Hepatocyte (in vitro differentiated cells): ENCODE measurements around the gene AGBL1. TPM values are rescaled to one million over a fixed set of nuclear protein-coding genes. Genes with fewer than 3 reads are reported as not detected.

Experiments used
- DNase-seq: peaks from one replicate; pipeline ENCODE4 v3.0.0-alpha.2; 2016; ENCODE audit warnings: low spot score
- H2AFZ ChIP-seq: fragments of 200-600 bp; sonication (generic); 2 replicates; pipeline ENCODE4 v1.6.0; 2016; ENCODE audit warnings: antibody characterized with exemption, mild to moderate bottlenecking
- H3K27ac ChIP-seq: fragments of 200-600 bp; sonication (generic); 2 replicates; pipeline ENCODE4 v1.5.1; 2016; ENCODE audit warnings: mild to moderate bottlenecking
- H3K27me3 ChIP-seq: fragments of 200-600 bp; sonication (generic); 2 replicates; pipeline ENCODE4 v1.6.1; 2016
- H3K36me3 ChIP-seq: fragments of 200-600 bp; sonication (generic); replicated peaks from 2 replicates; pipeline ENCODE4 v1.5.1; 2016; ENCODE audit warnings: low read depth; ENCODE audit not compliant: insufficient read depth
- H3K4me1 ChIP-seq: fragments of 200-600 bp; sonication (generic); 2 replicates; pipeline ENCODE4 v1.5.1; 2016; ENCODE audit warnings: mild to moderate bottlenecking, moderate library complexity; ENCODE audit not compliant: insufficient read depth
- H3K4me2 ChIP-seq: fragments of 200-600 bp; sonication (generic); 2 replicates; pipeline ENCODE4 v1.6.0; 2016
- H3K4me3 ChIP-seq: fragments of 200-600 bp; sonication (generic); 2 replicates; pipeline ENCODE4 v1.5.1; 2016; ENCODE audit warnings: mild to moderate bottlenecking
- H3K79me2 ChIP-seq: fragments of 200-600 bp; sonication (generic); 2 replicates; pipeline ENCODE4 v1.6.0; 2017; ENCODE audit warnings: mild to moderate bottlenecking
- H3K9me2 ChIP-seq: fragments of 200-600 bp; sonication (generic); replicated peaks from 2 replicates; pipeline ENCODE4 v1.6.0; 2017; ENCODE audit warnings: mild to moderate bottlenecking; ENCODE audit not compliant: insufficient read depth
- H3K9me3 ChIP-seq: fragments of 200-600 bp; sonication (generic); 2 replicates; pipeline ENCODE4 v1.5.1; 2016; ENCODE audit warnings: low read depth, mild to moderate bottlenecking
- H4K20me1 ChIP-seq: fragments of 200-600 bp; sonication (generic); 2 replicates; pipeline ENCODE4 v1.6.0; 2016; ENCODE audit warnings: mild to moderate bottlenecking; ENCODE audit not compliant: insufficient read depth, poor library complexity, severe bottlenecking
- EZH2 ChIP-seq: fragments of 200-600 bp; sonication (generic); IDR thresholded peaks from 2 replicates; pipeline ENCODE4 v1.6.1; 2016; ENCODE audit warnings: antibody characterized with exemption, mild to moderate bottlenecking, borderline replicate concordance
- EZH2phosphoT487 ChIP-seq: fragments of 200-600 bp; sonication (generic); IDR thresholded peaks from one replicate; pipeline ENCODE4 v1.6.1; 2018; ENCODE audit warnings: antibody characterized with exemption, mild to moderate bottlenecking, low read depth, moderate library complexity; ENCODE audit not compliant: unreplicated experiment, severe bottlenecking
- WGBS: methylation state at CpG from one replicate; pipeline ENCODE4 v1.1.6; 2016; ENCODE audit warnings: low lambda C conversion rate; ENCODE audit errors: missing lambda C conversion rate; 5-methylcytosine and 5-hydroxymethylcytosine counted together
- polyA plus RNA-seq: library from polyadenylated mRNA; unstranded; fragments of >200 nt; fragmentation: Nextera tagmentation; extraction: Ambion mirVana; gene quantifications from 2 replicates; pipeline ENCODE4 v1.2.1, GENCODE V29; 2016
- total RNA-seq: library from RNA; depleted of rRNA; stranded (reverse); fragments of >200 nt; gene quantifications from 2 replicates; pipeline ENCODE4 v1.2.3, GENCODE V29; 2014
- TF ChIP-seq, protein P1 (sequence below): fragments of 200-600 bp; sonication (generic); IDR thresholded peaks from 2 replicates; pipeline ENCODE4 v1.5.1; 2016; ENCODE audit warnings: antibody characterized with exemption, mild to moderate bottlenecking; ENCODE audit not compliant: poor library complexity

Gene AGBL1
- total and polyA plus RNA-seq, 2 experiments from 2014 or later = not detected

- Histone ChIP-seq H3K79me2 (no peaks in the 10 kb centered on the region), H3K36me3 (no peaks in the 10 kb centered on the region), H2AFZ (no peak overlapping the region), H4K20me1 (no peaks in the 10 kb centered on the region), H3K4me1 (no peaks in the 10 kb centered on the region), H3K27me3 (no peaks in the 10 kb centered on the region), H3K9me2 (no peaks in the 10 kb centered on the region), H3K9me3 (no peaks in the 10 kb centered on the region), H3K27ac (no peak overlapping the region), H3K4me2 (no peak overlapping the region), H3K4me3 (no peak overlapping the region)
- WGBS = 95% methylated on average over 1 of the region's 1 CpG
- DNase-seq = no peak
- TF ChIP-seq, protein P1, sequence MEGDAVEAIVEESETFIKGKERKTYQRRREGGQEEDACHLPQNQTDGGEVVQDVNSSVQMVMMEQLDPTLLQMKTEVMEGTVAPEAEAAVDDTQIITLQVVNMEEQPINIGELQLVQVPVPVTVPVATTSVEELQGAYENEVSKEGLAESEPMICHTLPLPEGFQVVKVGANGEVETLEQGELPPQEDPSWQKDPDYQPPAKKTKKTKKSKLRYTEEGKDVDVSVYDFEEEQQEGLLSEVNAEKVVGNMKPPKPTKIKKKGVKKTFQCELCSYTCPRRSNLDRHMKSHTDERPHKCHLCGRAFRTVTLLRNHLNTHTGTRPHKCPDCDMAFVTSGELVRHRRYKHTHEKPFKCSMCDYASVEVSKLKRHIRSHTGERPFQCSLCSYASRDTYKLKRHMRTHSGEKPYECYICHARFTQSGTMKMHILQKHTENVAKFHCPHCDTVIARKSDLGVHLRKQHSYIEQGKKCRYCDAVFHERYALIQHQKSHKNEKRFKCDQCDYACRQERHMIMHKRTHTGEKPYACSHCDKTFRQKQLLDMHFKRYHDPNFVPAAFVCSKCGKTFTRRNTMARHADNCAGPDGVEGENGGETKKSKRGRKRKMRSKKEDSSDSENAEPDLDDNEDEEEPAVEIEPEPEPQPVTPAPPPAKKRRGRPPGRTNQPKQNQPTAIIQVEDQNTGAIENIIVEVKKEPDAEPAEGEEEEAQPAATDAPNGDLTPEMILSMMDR = no peak
- TF ChIP-seq EZH2phosphoT487 = no peak
- TF ChIP-seq EZH2 = no peak
These were observed 315.2 kb downstream of the AGBL1 start for GRCh38 chr15:86394866-86395265.

DNA sequence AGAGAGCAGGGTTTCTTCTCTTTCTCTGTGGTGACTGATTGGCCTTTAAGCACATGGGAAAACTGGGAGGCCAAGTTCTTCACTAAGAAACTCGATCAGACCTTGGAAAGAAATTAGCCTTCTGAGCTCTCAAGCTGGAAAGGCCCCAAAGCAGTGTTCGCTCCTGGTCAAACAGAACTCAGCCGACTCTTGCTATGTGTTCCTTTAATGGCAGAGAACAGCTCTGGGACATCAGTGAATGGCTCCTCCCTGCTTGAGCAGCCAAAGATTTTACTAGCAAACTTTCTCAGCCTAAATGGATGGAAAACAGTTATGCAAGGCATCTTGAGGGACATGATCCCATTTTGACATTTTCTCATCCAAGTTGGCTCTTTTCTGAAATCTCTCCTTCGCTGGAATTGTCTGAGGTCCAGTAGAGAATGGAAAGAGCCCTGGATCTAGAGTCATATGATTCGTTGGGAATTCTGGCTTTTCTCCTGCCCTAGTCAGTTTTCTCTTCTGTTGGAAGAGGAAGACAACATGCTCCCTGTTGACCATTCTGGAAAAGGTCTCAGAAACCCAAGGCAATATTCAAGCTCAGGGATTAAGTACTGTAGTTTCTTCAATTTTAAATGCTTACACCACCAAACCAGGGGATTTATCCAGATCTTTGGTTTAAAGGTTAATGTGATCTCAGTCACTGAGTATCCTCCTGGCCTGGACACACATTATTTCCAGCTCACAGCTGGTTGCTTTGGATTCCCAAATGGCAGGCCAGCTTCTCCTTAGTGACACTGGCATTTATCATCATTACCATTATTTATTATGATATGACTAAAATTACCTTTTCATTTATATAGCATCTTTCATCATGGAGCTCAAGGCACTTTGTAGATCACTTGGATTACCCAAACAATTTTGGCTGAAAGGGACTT is 319.6 kb downstream of the AGBL1 start:
- H4K20me1 ChIP-seq = no peaks in the 10 kb centered on the region
- H3K9me3 ChIP-seq = no peaks in the 10 kb centered on the region
- WGBS = 85% methylated on average over 5 of the region's 5 CpGs
- TF ChIP-seq, protein P1 = no peak
- TF ChIP-seq EZH2phosphoT487 (no peak), EZH2 (no peak)
- no peak overlapping the region for H2AFZ ChIP-seq
- no peaks in the 10 kb centered on the region for H3K79me2 ChIP-seq
- no peak overlapping the region for H3K27ac ChIP-seq
- H3K9me2 ChIP-seq = no peaks in the 10 kb centered on the region
- no peak overlapping the region for H3K4me3 ChIP-seq
- no peaks in the 10 kb centered on the region for H3K27me3 ChIP-seq
- H3K4me2 ChIP-seq = no peak overlapping the region
- H3K36me3 ChIP-seq = no peaks in the 10 kb centered on the region
- no peak for DNase-seq
- H3K4me1 ChIP-seq = no peaks in the 10 kb centered on the region

- TF ChIP-seq EZH2 (no peak), EZH2phosphoT487 (no peak)
- TF ChIP-seq, protein P1 = no peak
- no peaks in the 10 kb centered on the region for H3K9me3 ChIP-seq
- H4K20me1 ChIP-seq = no peaks in the 10 kb centered on the region
- no peaks in the 10 kb centered on the region for H3K4me1 ChIP-seq
- H3K36me3 ChIP-seq = no peaks in the 10 kb centered on the region
- no peaks in the 10 kb centered on the region for H3K9me2 ChIP-seq
- H2AFZ ChIP-seq = no peak overlapping the region
- H3K4me3 ChIP-seq = no peak overlapping the region
- no peaks in the 10 kb centered on the region for H3K79me2 ChIP-seq
- no peaks in the 10 kb centered on the region for H3K27me3 ChIP-seq
- no peak overlapping the region for H3K4me2 ChIP-seq
- H3K27ac ChIP-seq = no peak overlapping the region
- no peak for DNase-seq
These were observed 323.6 kb downstream of the AGBL1 start for GRCh38 chr15:86403221-86403620.
